Measurements from ENCODE around the gene SORBS2. TPM values are rescaled to one million over a fixed set of nuclear protein-coding genes. Genes with fewer than 3 reads are reported as not detected.
"Not testable (repeated sequence)": the region's sequence is repeated elsewhere in the genome, so short reads cannot be mapped to it uniquely, and the experiment has no call there.

SORBS2 gene
- total and polyA plus RNA-seq, 4 donors = 11.2 to 70.4 (median 26.4) TPM

- Histone ChIP-seq H3K9me3 (ENCODE audit: control insufficient read depth in 4 of 4, insufficient read depth in 3 of 4, low read length in 3 of 4) (no peaks in the 10 kb centered on the region), H3K36me3 (ENCODE audit: control insufficient read depth in 4 of 4, insufficient read depth in 4 of 4, low read length in 4 of 4) (no peaks in the 10 kb centered on the region), H3K27ac (ENCODE audit: low read depth in 1 of 2, low read length in 1 of 2) (peak overlapping the region; percentile 74 to 81), H3K9ac (ENCODE audit: insufficient read depth in 1 of 2, low read length in 2 of 2) (no peak overlapping the region), H3K4me3 (no peak overlapping the region), H3K4me1 (ENCODE audit: control insufficient read depth in 5 of 5, insufficient read depth in 5 of 5, low read length in 5 of 5) (peaks cover 0 to 16% (median 10%) of the 10 kb centered on the region in 5 donors), H3K27me3 (ENCODE audit: control insufficient read depth in 3 of 3, insufficient read depth in 3 of 3, low read length in 2 of 3) (no peaks in the 10 kb centered on the region)
- DNase-seq (no peak), ATAC-seq (ENCODE audit: insufficient read depth, low FRiP score) (no peak)
- TF ChIP-seq CTCF (IDR thresholded peaks at IDR 0.05; ENCODE audit: control extremely low read depth, extremely low read depth) = no peak
- 78 to 85% methylated on average over 9 of the region's 9 CpGs for WGBS, 2 donors
These were observed 94.6 kb downstream of the SORBS2 start for GRCh38 chr4:185717377-185717741.

GRCh38 chr4:185716577-185717376, 95.2 kb downstream of the SORBS2 start:
- H3K9ac ChIP-seq (ENCODE audit: insufficient read depth in 1 of 2, low read length in 2 of 2) = no peak overlapping the region
- H3K27me3 ChIP-seq (ENCODE audit: control insufficient read depth in 3 of 3, insufficient read depth in 3 of 3, low read length in 2 of 3) = no peaks in the 10 kb centered on the region
- no peak for ATAC-seq (ENCODE audit: insufficient read depth, low FRiP score)
- H3K36me3 ChIP-seq (ENCODE audit: control insufficient read depth in 4 of 4, insufficient read depth in 4 of 4, low read length in 4 of 4) = no peaks in the 10 kb centered on the region
- peak in 1 of 3 donors; percentile 51 for DNase-seq
- peak overlapping the region; percentile 62 to 74 for H3K27ac ChIP-seq (ENCODE audit: low read depth in 1 of 2, low read length in 1 of 2)
- 71 to 82% methylated on average over 15 of the region's 15 CpGs for WGBS, 2 donors
- H3K9me3 ChIP-seq (ENCODE audit: control insufficient read depth in 4 of 4, insufficient read depth in 3 of 4, low read length in 3 of 4) = no peaks in the 10 kb centered on the region
- TF ChIP-seq CTCF (IDR thresholded peaks at IDR 0.05; ENCODE audit: control extremely low read depth, extremely low read depth) = no peak
- H3K4me3 ChIP-seq = no peak overlapping the region
- H3K4me1 ChIP-seq (ENCODE audit: control insufficient read depth in 5 of 5, insufficient read depth in 5 of 5, low read length in 5 of 5) = peaks cover 0 to 20% (median 10%) of the 10 kb centered on the region in 5 donors

GRCh38 chr4:185716141-185716551, 95.8 kb downstream of the SORBS2 start:
- 55 to 76% methylated on average over 9 of the region's 9 CpGs for WGBS, 2 donors
- no peaks in the 10 kb centered on the region for H3K36me3 ChIP-seq (ENCODE audit: control insufficient read depth in 4 of 4, insufficient read depth in 4 of 4, low read length in 4 of 4)

GRCh38 chr4:185714524-185714923, 97.5 kb downstream of the SORBS2 start:
- H3K9me3 ChIP-seq (ENCODE audit: control insufficient read depth in 4 of 4, insufficient read depth in 3 of 4, low read length in 3 of 4); H3K36me3 ChIP-seq (ENCODE audit: control insufficient read depth in 4 of 4, insufficient read depth in 4 of 4, low read length in 4 of 4); H3K4me3 ChIP-seq; H3K27me3 ChIP-seq (ENCODE audit: control insufficient read depth in 3 of 3, insufficient read depth in 3 of 3, low read length in 2 of 3); ATAC-seq (ENCODE audit: insufficient read depth, low FRiP score); H3K9ac ChIP-seq (ENCODE audit: insufficient read depth in 1 of 2, low read length in 2 of 2); DNase-seq; H3K27ac ChIP-seq (ENCODE audit: low read depth in 1 of 2, low read length in 1 of 2): not testable (repeated sequence)
- H3K4me1 ChIP-seq (ENCODE audit: control insufficient read depth in 5 of 5, insufficient read depth in 5 of 5, low read length in 5 of 5) = peaks cover 0 to 19% (median 0%) of the 10 kb centered on the region in 5 donors
- WGBS, 2 donors = 95 to 96% methylated on average over 5 of the region's 5 CpGs

More at GRCh38 chr4:185716141-185716551, 95.8 kb downstream of the SORBS2 start:
- no peaks in the 10 kb centered on the region for H3K27me3 ChIP-seq (ENCODE audit: control insufficient read depth in 3 of 3, insufficient read depth in 3 of 3, low read length in 2 of 3)
- no peak overlapping the region for H3K9ac ChIP-seq (ENCODE audit: insufficient read depth in 1 of 2, low read length in 2 of 2)
- H3K4me1 ChIP-seq (ENCODE audit: control insufficient read depth in 5 of 5, insufficient read depth in 5 of 5, low read length in 5 of 5) = peaks cover 0 to 18% (median 3%) of the 10 kb centered on the region in 5 donors
- no peak overlapping the region for H3K4me3 ChIP-seq
- no peak for DNase-seq
- ATAC-seq (ENCODE audit: insufficient read depth, low FRiP score) = peak; percentile 36
- H3K9me3 ChIP-seq (ENCODE audit: control insufficient read depth in 4 of 4, insufficient read depth in 3 of 4, low read length in 3 of 4) = no peaks in the 10 kb centered on the region
- TF ChIP-seq CTCF (IDR thresholded peaks at IDR 0.05; ENCODE audit: control extremely low read depth, extremely low read depth) = no peak
- peak overlapping the region; percentile 33 to 74 for H3K27ac ChIP-seq (ENCODE audit: low read depth in 1 of 2, low read length in 1 of 2)
